Keratinocyte (primary cell): ENCODE measurements around the gene TSTD2. TPM values are rescaled to one million over a fixed set of nuclear protein-coding genes. Genes with fewer than 3 reads are reported as not detected.

Experiments used
- DNase-seq: peaks from one replicate; pipeline ENCODE4 v3.0.0-alpha.2; 2011; ENCODE audit warnings: low read depth, missing footprints, low spot score
- FAIRE-seq: peaks from 2 replicates; lab custom pipeline; 2011; peaks lifted over from hg19 to GRCh38; lab: Jason Lieb, UNC
- H2AFZ ChIP-seq: 2 replicates; pipeline ENCODE4 v1.6.0; 2012; ENCODE audit warnings: low read length, control low read depth, inconsistent platforms; ENCODE audit not compliant: control insufficient read depth
- H3K27ac ChIP-seq: 2 replicates; pipeline ENCODE4 v1.5.1; 2011; ENCODE audit warnings: low read length; ENCODE audit not compliant: control insufficient read depth, insufficient read depth
- H3K27me3 ChIP-seq: 3 replicates; pipeline ENCODE4 v1.6.0; 2011; ENCODE audit warnings: low read length; ENCODE audit not compliant: control insufficient read depth, insufficient read depth; ENCODE audit errors: extremely low read depth
- H3K36me3 ChIP-seq, 2 experiments: 2 replicates in 1 of 2; 3 replicates in 1 of 2; pipeline ENCODE4 v1.5.1; 2011; ENCODE audit warnings: low read length in 2 of 2, mild to moderate bottlenecking in 1 of 2; ENCODE audit not compliant: control insufficient read depth in 2 of 2, insufficient read depth in 2 of 2; ENCODE audit errors: extremely low read depth in 1 of 2
- H3K4me1 ChIP-seq: 3 replicates; pipeline ENCODE4 v1.5.1; 2011; ENCODE audit warnings: low read length; ENCODE audit not compliant: control insufficient read depth, insufficient read depth; ENCODE audit errors: extremely low read depth
- H3K4me2 ChIP-seq: 3 replicates; pipeline ENCODE4 v1.6.0; 2011; ENCODE audit warnings: low read depth, low read length; ENCODE audit not compliant: control insufficient read depth, insufficient read depth; ENCODE audit errors: extremely low read depth
- H3K4me3 ChIP-seq, 3 experiments: fragments of 200-600 bp in 1 of 3; sonication (generic) in 1 of 3; 2 replicates in 2 of 3; 3 replicates in 1 of 3; pipeline ENCODE4 v1.5.1; 2011 to 2016; ENCODE audit warnings: low read length in 3 of 3, mild to moderate bottlenecking in 3 of 3, control low read depth in 2 of 3, inconsistent platforms in 1 of 3, low read depth in 1 of 3, mixed read lengths in 1 of 3, mixed run types in 1 of 3, moderate library complexity in 1 of 3; ENCODE audit not compliant: control insufficient read depth in 2 of 3, insufficient read depth in 2 of 3; ENCODE audit errors: extremely low read depth in 1 of 3
- H3K79me2 ChIP-seq: 2 replicates; pipeline ENCODE4 v1.6.0; 2012; ENCODE audit warnings: low read length; ENCODE audit not compliant: control insufficient read depth, insufficient read depth
- H3K9ac ChIP-seq: 3 replicates; pipeline ENCODE4 v1.6.0; 2011; ENCODE audit warnings: low read length; ENCODE audit not compliant: control insufficient read depth, insufficient read depth; ENCODE audit errors: extremely low read depth
- H3K9me1 ChIP-seq: 3 replicates; pipeline ENCODE4 v1.6.0; 2011; ENCODE audit warnings: low read length; ENCODE audit not compliant: control insufficient read depth, insufficient read depth; ENCODE audit errors: extremely low read depth
- H3K9me3 ChIP-seq: 2 replicates; pipeline ENCODE4 v1.5.1; 2012; ENCODE audit warnings: low read depth, low read length; ENCODE audit not compliant: control insufficient read depth
- H4K20me1 ChIP-seq: 3 replicates; pipeline ENCODE4 v1.6.0; 2011; ENCODE audit warnings: low read length; ENCODE audit not compliant: control insufficient read depth, insufficient read depth; ENCODE audit errors: extremely low read depth
- CTCF ChIP-seq, 3 experiments: IDR thresholded peaks in 1 of 3; conservative IDR thresholded peaks in 1 of 3; optimal IDR thresholded peaks in 1 of 3; 2 replicates in 2 of 3; 3 replicates in 1 of 3; pipeline versions ENCODE3 to v1.5.1; 2011; ENCODE audit warnings: low read length in 3 of 3, mild to moderate bottlenecking in 3 of 3, moderate library complexity in 2 of 3, control low read depth in 1 of 3, inconsistent platforms in 1 of 3; ENCODE audit not compliant: insufficient read depth in 2 of 3; ENCODE audit errors: extremely low read depth in 1 of 3
- EZH2 ChIP-seq: IDR thresholded peaks from one replicate; pipeline ENCODE4 v1.6.1; 2012; ENCODE audit warnings: inconsistent platforms, mild to moderate bottlenecking, low read length, moderate library complexity
- dilution Hi-C: fragments of 300-500 bp; cut with MboI; formaldehyde crosslinking; loops from one replicate; pipeline ENCODE4 v1.7.0; 2020; ENCODE audit warnings: low sequenced_read_pairs; ENCODE audit not compliant: extremely low pct_ligation_motif_present
- polyA plus RNA-seq, 5 experiments: library from polyadenylated mRNA; depleted of rRNA in 3 of 5; stranded (reverse) in 3 of 5; stranded (forward) in 1 of 5; unstranded in 1 of 5; fragments of >200 nt; gene quantifications; 1 replicate in 1 of 5; 2 replicates in 3 of 5; 3 replicates in 1 of 5; pipeline versions ENCODE4 v1.2.1 to v1.2.3, GENCODE V29; 2011 to 2012; ENCODE audit warnings: missing spikeins in 2 of 5, low read depth in 1 of 5, low replicate concordance in 1 of 5

Gene TSTD2
- polyA plus RNA-seq, 1 donor (not counting 4 experiments of a cell fraction or from before 2014, with no cell fraction given): 17.2 TPM

- TF ChIP-seq EZH2 (no peak), CTCF (optimal IDR thresholded peaks at IDR 0.05 in 1 of 3, IDR thresholded peaks at IDR 0.05 in 1 of 3, conservative IDR thresholded peaks at IDR 0.05 in 1 of 3; ENCODE audit: extremely low read depth in 1 of 3, insufficient read depth in 2 of 3, low read length in 3 of 3) (no peak)
- no peaks in the 10 kb centered on the region for H3K4me1 ChIP-seq
- peaks cover 10 to 18% of the 10 kb centered on the region in 2 experiments for H3K36me3 ChIP-seq
- FAIRE-seq (no peak), DNase-seq (no peak)
- no peaks in the 10 kb centered on the region for H4K20me1 ChIP-seq
- no peak overlapping the region for H2AFZ ChIP-seq
- no peak overlapping the region for H3K9ac ChIP-seq
- no peaks in the 10 kb centered on the region for H3K9me1 ChIP-seq
- H3K4me2 ChIP-seq: no peak overlapping the region
- dilution Hi-C loops: no loop called here
- H3K27me3 ChIP-seq: no peaks in the 10 kb centered on the region
- no peak overlapping the region for H3K4me3 ChIP-seq
- H3K79me2 ChIP-seq: no peaks in the 10 kb centered on the region
- H3K9me3 ChIP-seq: no peaks in the 10 kb centered on the region
- H3K27ac ChIP-seq: no peak overlapping the region
These were observed 14.8 kb upstream of the TSTD2 start for GRCh38 chr9:97647996-97648395.

- no peak for FAIRE-seq
- DNase-seq: no peak
- H4K20me1 ChIP-seq: no peaks in the 10 kb centered on the region
- H3K9me3 ChIP-seq: no peaks in the 10 kb centered on the region
- dilution Hi-C loops: no loop called here
- no peak overlapping the region for H3K9ac ChIP-seq
- H3K79me2 ChIP-seq: peaks cover 6% of the 10 kb centered on the region
- no peak overlapping the region for H3K27ac ChIP-seq
- no peak overlapping the region for H3K4me2 ChIP-seq
- H3K9me1 ChIP-seq: no peaks in the 10 kb centered on the region
- TF ChIP-seq EZH2 (no peak), CTCF (optimal IDR thresholded peaks at IDR 0.05 in 1 of 3, IDR thresholded peaks at IDR 0.05 in 1 of 3, conservative IDR thresholded peaks at IDR 0.05 in 1 of 3; ENCODE audit: extremely low read depth in 1 of 3, insufficient read depth in 2 of 3, low read length in 3 of 3) (no peak)
- no peaks in the 10 kb centered on the region for H3K4me1 ChIP-seq
- no peaks in the 10 kb centered on the region for H3K27me3 ChIP-seq
- H3K4me3 ChIP-seq: no peak overlapping the region
- no peak overlapping the region for H2AFZ ChIP-seq
- H3K36me3 ChIP-seq: peaks cover 16 to 23% of the 10 kb centered on the region in 2 experiments
These were observed 12.6 kb upstream of the TSTD2 start for GRCh38 chr9:97645720-97646119.
